NCI-H2029 (cell line): ENCODE data around the gene ADAM22.
A peak's percentile ranks its signal among the peaks of the same experiment; 100 is the strongest.
"Not testable (repeated sequence)": the region's sequence is repeated elsewhere in the genome, so short reads cannot be mapped to it uniquely, and the experiment has no call there.

Experiments
- DNase-seq: peaks from one replicate; lab custom pipeline; 2025; lab: John Stamatoyannopoulos, UW

Gene ADAM22

GRCh38 chr7:87933953-87934698 is at the start of gene ADAM22:
Gene ADAM22, plus strand, starts transcription at chr7:87934251. Its CDS starts 215 bp downstream, at chr7:87934466.
- peak; percentile 94 for DNase-seq

- no peak for DNase-seq
These were observed 49.0 kb upstream of the ADAM22 start for GRCh38 chr7:87885018-87885417.

- peak; percentile 16 for DNase-seq
These were observed 47.2 kb upstream of the ADAM22 start for GRCh38 chr7:87886875-87887274.

- DNase-seq: no peak
These were observed 38.7 kb upstream of the ADAM22 start for GRCh38 chr7:87895363-87895762.

DNA sequence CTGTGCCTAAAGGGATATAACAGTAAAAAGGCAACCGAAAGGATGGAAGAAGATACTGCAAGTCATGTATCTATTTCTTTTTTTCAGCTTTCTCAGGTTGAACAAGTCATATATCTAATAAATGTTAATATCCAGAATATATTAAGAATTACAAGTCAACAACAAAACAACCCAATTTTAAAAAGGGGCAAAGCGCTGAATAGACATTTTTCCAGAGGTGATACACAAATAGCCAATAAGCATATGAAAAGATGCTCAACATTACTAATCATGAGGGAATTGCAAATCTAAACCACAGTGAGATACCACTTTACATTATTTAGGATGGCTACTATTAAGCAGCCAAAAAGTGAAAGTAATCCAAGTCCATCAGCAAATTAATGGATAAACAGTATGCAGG is 34.8 kb upstream of the ADAM22 start:
- no peak for DNase-seq

- not testable (repeated sequence) for DNase-seq
These were observed 26.7 kb upstream of the ADAM22 start for GRCh38 chr7:87907136-87907906.

GRCh38 chr7:87908814-87909213 is 25.2 kb upstream of the ADAM22 start:
- not testable (repeated sequence) for DNase-seq

DNA sequence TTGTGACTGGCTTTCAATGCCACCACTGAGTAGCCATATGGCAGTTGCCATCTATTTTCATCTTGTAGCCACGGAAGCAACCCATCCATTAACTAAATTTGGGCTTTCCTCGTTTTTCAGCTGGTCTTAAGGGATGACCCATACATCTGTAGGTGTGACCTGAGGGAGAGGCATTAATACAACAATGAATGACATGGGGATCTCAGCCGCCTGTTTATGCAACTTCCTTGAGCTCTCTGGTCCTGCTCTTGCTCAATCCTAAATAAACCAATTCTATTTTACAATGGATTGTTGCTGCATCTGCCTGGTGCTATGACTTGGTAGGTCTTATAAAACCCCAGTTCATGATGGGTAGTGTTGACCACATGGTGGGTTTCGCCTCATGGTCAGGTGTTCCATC is 21.9 kb upstream of the ADAM22 start:
- no peak for DNase-seq

- DNase-seq: no peak
These were observed 15.3 kb upstream of the ADAM22 start for GRCh38 chr7:87918740-87919139.

GRCh38 chr7:87919875-87920274 is 14.2 kb upstream of the ADAM22 start:
- no peak for DNase-seq

DNA sequence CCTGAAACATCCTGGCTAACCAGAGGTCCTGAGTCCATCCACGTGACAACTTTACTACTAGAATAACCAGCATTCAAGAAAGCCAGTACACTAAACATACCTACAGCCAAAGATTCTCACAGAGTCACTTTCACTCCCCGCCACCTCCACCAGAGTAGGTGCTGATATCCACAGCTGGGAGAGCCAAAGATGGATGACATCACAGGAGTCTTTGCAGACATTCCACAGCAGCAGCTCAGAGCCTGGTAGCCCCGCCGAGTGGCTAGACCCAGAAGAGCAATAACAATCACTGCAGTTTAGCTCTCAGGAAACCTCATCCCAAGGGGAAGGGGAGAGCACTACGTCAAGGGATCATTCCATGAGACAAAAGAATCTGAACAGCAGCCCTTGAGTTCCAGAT is 13.5 kb upstream of the ADAM22 start:
- DNase-seq: no peak

GRCh38 chr7:87922759-87923395 is 11.2 kb upstream of the ADAM22 start:
- DNase-seq: not testable (repeated sequence)

DNA sequence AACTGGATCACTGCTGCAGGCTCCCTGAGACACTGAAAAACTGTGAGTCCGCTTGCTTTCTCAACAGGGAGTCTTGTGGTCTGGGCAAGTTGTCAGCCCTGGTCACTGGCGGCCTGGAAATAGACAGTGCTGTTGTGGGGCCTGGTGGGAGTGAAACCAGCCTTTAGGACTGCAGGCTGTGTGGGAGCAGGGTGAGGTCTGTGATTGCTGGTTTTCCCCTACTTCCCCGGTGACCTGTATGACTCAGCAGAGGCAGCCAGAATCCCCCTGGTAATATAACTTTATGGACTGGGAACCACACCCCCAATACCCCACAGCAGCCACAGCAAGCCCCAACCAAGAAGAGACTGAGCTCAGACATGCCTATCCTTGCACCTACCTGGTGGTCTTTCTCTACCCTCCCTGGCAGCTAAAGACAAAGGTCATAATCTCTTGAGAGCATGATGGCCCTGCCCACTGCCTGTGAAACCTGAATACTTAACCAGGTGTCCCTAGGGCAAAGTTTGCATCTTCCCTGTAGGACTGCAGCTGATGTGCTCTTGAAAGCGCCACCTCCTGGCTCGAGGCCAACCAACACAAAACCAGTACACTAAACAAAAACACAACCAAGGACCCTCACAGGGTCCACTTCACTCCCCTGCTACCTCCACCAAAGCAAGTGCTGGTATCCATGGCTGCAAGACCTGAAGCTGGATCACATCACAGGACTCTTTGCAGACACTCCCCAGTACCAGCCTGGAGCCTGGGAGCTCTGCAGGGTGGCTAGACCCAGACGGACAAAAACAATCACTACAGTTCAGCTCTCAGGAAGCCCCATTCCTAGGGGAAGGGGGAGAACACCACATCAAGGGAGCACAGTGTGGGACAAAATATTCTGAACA is 7.2 kb upstream of the ADAM22 start:
- peak; percentile 6 for DNase-seq

DNA sequence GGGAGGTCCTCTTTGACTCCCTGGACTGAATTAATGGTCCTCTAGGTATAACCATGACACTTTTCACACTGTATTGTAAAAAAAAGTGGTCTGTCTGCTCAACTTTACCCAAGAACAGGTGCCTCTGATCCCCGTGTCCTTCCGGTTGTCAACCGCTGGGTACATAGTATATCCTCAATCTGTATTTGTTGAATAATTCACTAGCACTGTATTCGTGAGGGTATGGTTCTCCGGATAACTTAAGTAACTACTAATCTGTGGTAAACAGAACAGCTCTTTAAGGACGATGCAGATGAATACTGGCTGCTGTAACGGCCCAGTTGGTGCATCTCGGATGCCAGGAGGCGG is 472 bp upstream of the ADAM22 start:
- no peak for DNase-seq

DNA sequence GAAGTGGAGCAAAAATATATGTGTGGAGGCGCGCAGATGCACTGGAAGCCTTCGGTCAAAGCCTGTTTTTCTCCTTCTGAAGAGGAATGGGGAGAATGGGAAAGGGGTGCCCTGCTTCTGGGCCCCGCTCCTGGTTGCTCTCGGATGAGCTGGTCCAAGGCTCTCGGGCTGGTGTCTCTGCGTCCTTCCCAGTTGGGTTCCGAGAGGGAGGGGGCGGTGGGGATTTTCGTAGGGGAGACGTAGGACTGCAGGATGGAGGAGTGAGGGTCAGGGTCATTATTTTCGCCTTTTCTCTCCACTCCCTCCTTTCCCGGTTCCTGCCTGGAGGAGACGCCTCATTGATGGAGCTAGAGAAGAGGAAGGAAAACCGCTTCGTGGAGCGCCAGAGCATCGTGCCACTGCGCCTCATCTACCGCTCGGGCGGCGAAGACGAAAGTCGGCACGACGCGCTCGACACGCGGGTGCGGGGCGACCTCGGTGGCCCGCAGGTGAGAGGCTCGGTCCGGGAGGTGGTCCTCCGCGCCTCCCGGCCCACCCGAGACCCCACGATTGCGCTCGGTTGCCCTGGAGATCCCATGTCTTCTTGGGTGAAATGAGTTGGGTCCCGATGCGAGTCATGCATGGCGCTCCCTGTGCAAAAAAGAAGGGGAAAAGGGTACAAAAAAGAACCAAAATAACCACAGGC is 790 bp downstream of the ADAM22 start:
- DNase-seq: peak; percentile 5

GRCh38 chr7:87935384-87935706 is 1.3 kb downstream of the ADAM22 start:
- DNase-seq: no peak

DNA sequence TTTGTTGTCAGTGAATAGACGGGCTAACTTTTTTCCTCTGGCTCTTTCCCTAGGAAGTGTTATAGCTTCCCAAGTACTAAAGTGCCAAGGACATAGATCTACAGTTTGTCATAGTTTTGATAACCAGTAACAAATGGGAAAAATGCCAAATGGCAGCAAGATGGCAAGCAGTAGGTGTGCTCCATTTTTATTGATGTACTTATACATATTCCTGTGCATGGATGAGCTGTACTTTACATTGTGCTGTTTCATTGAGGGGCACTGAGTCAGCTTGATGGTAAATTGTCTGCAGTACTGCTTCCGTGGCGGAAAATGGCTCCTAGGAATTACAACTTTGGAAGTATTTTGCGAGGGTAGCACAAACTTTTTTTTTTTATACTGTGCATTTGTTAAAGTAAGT is 7.1 kb downstream of the ADAM22 start:
- DNase-seq: no peak

DNA sequence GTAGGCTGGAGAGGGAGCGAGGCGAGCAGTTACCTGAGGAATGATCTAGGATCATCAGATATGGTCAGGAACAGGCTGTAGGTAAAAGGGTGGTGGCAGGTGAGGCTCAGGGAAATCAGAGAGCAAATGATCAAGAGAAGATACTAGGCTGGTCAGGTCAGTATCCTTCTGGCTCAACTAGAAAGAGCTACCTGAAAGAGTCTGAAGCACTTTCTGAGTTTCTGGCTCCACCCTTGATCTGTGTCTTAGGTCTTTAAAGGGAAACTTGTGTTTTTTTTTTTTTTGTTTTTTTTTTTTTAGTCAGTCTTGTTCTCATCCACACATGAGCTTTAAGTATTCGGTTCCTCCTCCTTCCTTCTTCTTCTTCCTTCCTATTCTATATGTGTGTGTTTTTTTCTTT is 10.5 kb downstream of the ADAM22 start:
- no peak for DNase-seq

DNA sequence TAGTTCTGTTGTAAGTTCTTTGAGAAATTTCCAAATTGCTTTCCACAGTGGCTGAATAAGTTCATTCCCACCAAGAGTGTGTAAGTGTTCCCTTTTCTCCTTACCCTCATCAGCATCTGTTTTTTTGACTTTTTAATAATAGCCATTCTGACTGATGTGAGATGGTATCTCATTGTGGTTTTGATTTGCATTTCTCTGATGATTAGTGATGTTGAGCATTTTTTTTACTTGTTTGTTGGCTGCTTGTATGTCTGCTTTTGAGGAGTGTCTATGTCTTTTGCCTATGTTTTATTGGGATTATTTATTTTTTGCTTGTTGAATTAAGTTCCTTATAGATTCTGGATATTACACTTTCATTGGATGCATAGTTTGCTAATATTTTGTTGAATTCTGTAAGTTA is 11.9 kb downstream of the ADAM22 start:
- DNase-seq: not testable (repeated sequence)

- no peak for DNase-seq
These were observed 14.3 kb downstream of the ADAM22 start for GRCh38 chr7:87948371-87948770.

- no peak for DNase-seq
These were observed 25.3 kb downstream of the ADAM22 start for GRCh38 chr7:87959336-87959735.

GRCh38 chr7:87960239-87960638 is 26.2 kb downstream of the ADAM22 start:
- DNase-seq: no peak
